Liver (tissue), 9 donors: Measurements from ENCODE around the gene CYFIP1. TPM values are rescaled to one million over a fixed set of nuclear protein-coding genes. Genes with fewer than 3 reads are reported as not detected.

ENCODE experiments used
- DNase-seq: peaks from one replicate; pipeline ENCODE4 v3.0.0-alpha.2; 2017; ENCODE audit warnings: low spot score
- H3K27ac ChIP-seq, 2 donors: one replicate each; pipeline ENCODE4 v1.7.0; 2013; ENCODE audit warnings: inconsistent platforms in 2 of 2, low read length in 2 of 2, control low read depth in 1 of 2, low read depth in 1 of 2, mild to moderate bottlenecking in 1 of 2
- H3K27me3 ChIP-seq, 4 donors: one replicate each; pipeline versions ENCODE4 v1.6.1 to v1.7.0; 2013; ENCODE audit warnings: low read length in 3 of 4, inconsistent platforms in 1 of 4, mild to moderate bottlenecking in 1 of 4, moderate library complexity in 1 of 4; ENCODE audit not compliant: control insufficient read depth in 4 of 4, insufficient read depth in 4 of 4
- H3K36me3 ChIP-seq, 4 donors: one replicate each; pipeline versions ENCODE4 v1.6.1 to v1.7.0; 2013; ENCODE audit warnings: low read length in 3 of 4, mild to moderate bottlenecking in 3 of 4, low read depth in 1 of 4, moderate library complexity in 1 of 4; ENCODE audit not compliant: control insufficient read depth in 4 of 4, insufficient read depth in 3 of 4
- H3K4me1 ChIP-seq, 4 donors: one replicate each; pipeline versions ENCODE4 v1.6.1 to v1.7.0; 2013; ENCODE audit warnings: low read length in 3 of 4, mild to moderate bottlenecking in 3 of 4, moderate library complexity in 1 of 4; ENCODE audit not compliant: control insufficient read depth in 4 of 4, insufficient read depth in 4 of 4
- H3K4me3 ChIP-seq, 3 donors: one replicate each; pipeline versions ENCODE4 v1.6.1 to v1.7.0; 2013; ENCODE audit warnings: low read length in 3 of 3, control low read depth in 1 of 3, low read depth in 1 of 3, mild to moderate bottlenecking in 1 of 3
- H3K9ac ChIP-seq, 2 donors: one replicate each; pipeline ENCODE4 v1.7.0; 2013; ENCODE audit warnings: low read length in 2 of 2, mild to moderate bottlenecking in 2 of 2, moderate library complexity in 2 of 2, control low read depth in 1 of 2, low read depth in 1 of 2
- H3K9me3 ChIP-seq, 4 donors: one replicate each; pipeline versions ENCODE4 v1.6.1 to v1.7.0; 2013; ENCODE audit warnings: low read length in 3 of 4; ENCODE audit not compliant: control insufficient read depth in 4 of 4
- EGR1 ChIP-seq, 2 donors: IDR thresholded peaks; 2 replicates each; pipeline ENCODE4 v1.6.1; 2016 to 2018; ENCODE audit warnings: antibody characterized with exemption in 2 of 2, low read depth in 2 of 2
- FOXA1 ChIP-seq: IDR thresholded peaks from 2 replicates; pipeline ENCODE4 v1.6.1; 2016; ENCODE audit warnings: antibody characterized with exemption
- FOXA2 ChIP-seq: IDR thresholded peaks from 2 replicates; pipeline ENCODE4 v1.6.1; 2016; ENCODE audit warnings: antibody characterized with exemption
- HNF4G ChIP-seq: IDR thresholded peaks from 2 replicates; pipeline ENCODE4 v1.6.1; 2016; ENCODE audit warnings: antibody characterized with exemption
- JUND ChIP-seq, 2 donors: IDR thresholded peaks; 2 replicates each; pipeline ENCODE4 v1.6.1; 2016; ENCODE audit warnings: antibody characterized with exemption in 2 of 2
- NR2F2 ChIP-seq: IDR thresholded peaks from 2 replicates; pipeline ENCODE4 v1.6.1; 2016; ENCODE audit warnings: antibody characterized with exemption
- YY1 ChIP-seq: IDR thresholded peaks from 2 replicates; pipeline ENCODE4 v1.6.1; 2016; ENCODE audit warnings: antibody characterized with exemption, mild to moderate bottlenecking
- WGBS: extraction: QIAGEN DNeasy Blood & Tissue Kit; methylation state at CpG from one replicate; pipeline ENCODE4 v1.1.7; 2013; 5-methylcytosine and 5-hydroxymethylcytosine counted together
- polyA plus RNA-seq, 2 donors: library from polyadenylated mRNA; stranded (reverse) in 1 of 2; unstranded in 1 of 2; fragments of 200-250 nt in 1 of 2; fragments of >200 nt in 1 of 2; fragmentation: Nextera tagmentation in 1 of 2; extraction: Ambion mirVana in 1 of 2; gene quantifications; one replicate each; pipeline versions ENCODE4 v1.2.1 to v1.2.3, GENCODE V29; 2013 to 2015
- total RNA-seq, 2 donors: library from RNA; depleted of rRNA; stranded (reverse); fragments of >200 nt; gene quantifications; one replicate each; pipeline ENCODE4 v1.2.3, GENCODE V29; 2014
- TF ChIP-seq, protein P1 (sequence below): IDR thresholded peaks from 2 replicates; pipeline ENCODE4 v1.6.1; 2016; ENCODE audit warnings: antibody characterized with exemption
- TF ChIP-seq, protein P2 (sequence below): IDR thresholded peaks from 2 replicates; pipeline ENCODE4 v1.6.1; 2016; ENCODE audit warnings: antibody characterized with exemption, mild to moderate bottlenecking
- donor health status: healthy.
- donor health status: healthy.
- donor health status: healthy.
- donor health status: healthy.
- donor health status: healthy.

Gene CYFIP1
- total and polyA plus RNA-seq, 4 donors, result 13.5 to 48.3 (median 38.3) TPM

DNA sequence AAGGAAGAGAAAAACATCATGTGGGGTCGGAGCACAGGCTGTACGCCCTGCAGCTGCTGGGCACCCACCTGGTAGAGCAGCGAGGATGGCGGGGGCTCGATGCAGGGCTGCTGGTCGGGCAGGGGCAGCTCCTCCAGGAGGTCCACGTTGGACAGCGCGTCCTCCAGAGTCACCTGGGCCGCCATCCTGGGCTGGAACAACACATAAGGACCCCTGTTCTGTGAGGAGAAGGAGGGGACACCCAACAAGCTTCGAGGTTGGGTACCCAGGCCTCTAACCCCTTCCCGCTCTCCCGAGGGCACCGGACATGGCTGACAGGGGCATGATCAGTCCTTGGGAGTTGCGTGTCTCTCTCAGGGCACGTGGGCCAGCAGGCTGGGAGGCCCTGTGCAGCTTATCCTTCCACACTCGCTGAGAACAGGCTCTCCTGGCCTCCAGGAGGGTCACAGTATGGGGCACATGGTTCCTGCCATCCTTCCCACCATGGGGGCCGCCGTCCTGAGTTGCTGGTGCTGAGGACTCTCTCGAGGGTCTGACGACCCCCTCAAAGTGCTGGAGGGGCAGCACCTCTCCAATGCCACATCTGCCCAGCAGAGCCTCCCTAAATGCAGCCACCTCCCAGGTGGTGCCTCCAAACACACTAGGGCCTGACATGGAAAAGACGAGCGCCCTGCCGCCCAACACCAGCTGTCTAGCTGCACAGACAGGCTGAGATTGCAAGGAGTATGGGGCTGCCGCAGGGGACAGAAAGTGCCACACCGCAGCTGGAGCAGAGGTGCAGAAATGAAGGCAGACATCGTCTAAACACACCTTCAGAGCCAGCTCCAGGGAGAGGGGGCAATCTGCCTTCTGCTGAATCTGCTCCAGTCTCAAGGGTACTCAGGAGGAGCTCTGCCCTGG, 32.8 kb downstream of the CYFIP1 start:
- Histone ChIP-seq H3K4me1 (peaks cover 0 to 7% (median 0%) of the 10 kb centered on the region in 4 donors), H3K27me3 (no peaks in the 10 kb centered on the region), H3K27ac (no peak overlapping the region), H3K9ac (no peak overlapping the region), H3K9me3 (no peaks in the 10 kb centered on the region), H3K4me3 (no peak overlapping the region), H3K36me3 (peaks cover 12 to 25% (median 13%) of the 10 kb centered on the region in 4 donors)
- WGBS, result 93% methylated on average over 27 of the region's 27 CpGs
- no peak for TF ChIP-seq HNF4G
- no peak for TF ChIP-seq FOXA1
- TF ChIP-seq, protein P1, sequence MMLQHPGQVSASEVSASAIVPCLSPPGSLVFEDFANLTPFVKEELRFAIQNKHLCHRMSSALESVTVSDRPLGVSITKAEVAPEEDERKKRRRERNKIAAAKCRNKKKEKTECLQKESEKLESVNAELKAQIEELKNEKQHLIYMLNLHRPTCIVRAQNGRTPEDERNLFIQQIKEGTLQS, result no peak
- TF ChIP-seq, protein P2, sequence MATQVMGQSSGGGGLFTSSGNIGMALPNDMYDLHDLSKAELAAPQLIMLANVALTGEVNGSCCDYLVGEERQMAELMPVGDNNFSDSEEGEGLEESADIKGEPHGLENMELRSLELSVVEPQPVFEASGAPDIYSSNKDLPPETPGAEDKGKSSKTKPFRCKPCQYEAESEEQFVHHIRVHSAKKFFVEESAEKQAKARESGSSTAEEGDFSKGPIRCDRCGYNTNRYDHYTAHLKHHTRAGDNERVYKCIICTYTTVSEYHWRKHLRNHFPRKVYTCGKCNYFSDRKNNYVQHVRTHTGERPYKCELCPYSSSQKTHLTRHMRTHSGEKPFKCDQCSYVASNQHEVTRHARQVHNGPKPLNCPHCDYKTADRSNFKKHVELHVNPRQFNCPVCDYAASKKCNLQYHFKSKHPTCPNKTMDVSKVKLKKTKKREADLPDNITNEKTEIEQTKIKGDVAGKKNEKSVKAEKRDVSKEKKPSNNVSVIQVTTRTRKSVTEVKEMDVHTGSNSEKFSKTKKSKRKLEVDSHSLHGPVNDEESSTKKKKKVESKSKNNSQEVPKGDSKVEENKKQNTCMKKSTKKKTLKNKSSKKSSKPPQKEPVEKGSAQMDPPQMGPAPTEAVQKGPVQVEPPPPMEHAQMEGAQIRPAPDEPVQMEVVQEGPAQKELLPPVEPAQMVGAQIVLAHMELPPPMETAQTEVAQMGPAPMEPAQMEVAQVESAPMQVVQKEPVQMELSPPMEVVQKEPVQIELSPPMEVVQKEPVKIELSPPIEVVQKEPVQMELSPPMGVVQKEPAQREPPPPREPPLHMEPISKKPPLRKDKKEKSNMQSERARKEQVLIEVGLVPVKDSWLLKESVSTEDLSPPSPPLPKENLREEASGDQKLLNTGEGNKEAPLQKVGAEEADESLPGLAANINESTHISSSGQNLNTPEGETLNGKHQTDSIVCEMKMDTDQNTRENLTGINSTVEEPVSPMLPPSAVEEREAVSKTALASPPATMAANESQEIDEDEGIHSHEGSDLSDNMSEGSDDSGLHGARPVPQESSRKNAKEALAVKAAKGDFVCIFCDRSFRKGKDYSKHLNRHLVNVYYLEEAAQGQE, result no peak
- no peak for TF ChIP-seq EGR1 (IDR thresholded peaks at IDR 0.05; ENCODE audit: low read depth in 2 of 2)
- no peak for TF ChIP-seq YY1
- no peak for TF ChIP-seq FOXA2
- TF ChIP-seq NR2F2, result no peak
- DNase-seq, result no peak

DNA sequence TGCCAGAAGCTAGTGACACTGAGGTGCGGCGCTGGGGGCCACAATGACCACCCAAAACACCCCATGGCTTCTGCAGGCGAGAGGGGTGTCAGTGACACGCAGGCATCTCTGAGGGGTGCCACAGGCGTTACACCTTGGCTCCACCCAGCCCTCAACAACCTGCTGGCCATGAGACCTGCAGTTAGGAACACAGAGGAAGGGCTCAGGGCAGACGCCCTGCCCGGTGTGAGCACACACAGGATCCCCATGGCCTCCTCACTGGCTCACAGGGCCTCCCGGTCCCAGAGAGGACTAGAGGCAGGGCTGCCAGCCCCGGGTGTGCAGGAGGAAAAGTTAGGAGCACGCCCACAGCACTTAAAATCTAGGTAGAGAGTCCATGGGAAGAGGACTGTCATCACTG, 35.1 kb downstream of the CYFIP1 start:
- Histone ChIP-seq H3K9me3 (no peaks in the 10 kb centered on the region), H3K36me3 (peaks cover 13 to 31% (median 20%) of the 10 kb centered on the region in 4 donors), H3K27me3 (no peaks in the 10 kb centered on the region), H3K4me1 (peaks cover 0 to 4% (median 0%) of the 10 kb centered on the region in 4 donors), H3K4me3 (no peak overlapping the region), H3K9ac (no peak overlapping the region), H3K27ac (no peak overlapping the region)
- no peak for DNase-seq
- TF ChIP-seq NR2F2, result no peak
- TF ChIP-seq, protein P2, result no peak
- TF ChIP-seq, protein P1, result no peak
- TF ChIP-seq FOXA2, result no peak
- no peak for TF ChIP-seq JUND (IDR thresholded peaks at IDR 0.05)
- WGBS, result 88% methylated on average over 10 of the region's 10 CpGs
